OCI-LY3 (cell line): ENCODE measurements around the gene GNS.

Experiments used
- CTCF ChIP-seq: fragments of 200-600, 300-600 bp; sonication (generic); IDR thresholded peaks from 2 replicates; pipeline ENCODE4 v1.5.1; 2014; ENCODE audit warnings: antibody characterized with exemption, low read length, low read depth
- EZH2phosphoT487 ChIP-seq: fragments of 200-600 bp; shearing (Covaris generic); IDR thresholded peaks from 2 replicates; pipeline ENCODE4 v1.6.1; 2018; ENCODE audit warnings: antibody characterized with exemption, mixed run types, low read depth

- no peak for TF ChIP-seq CTCF
- no peak for TF ChIP-seq EZH2phosphoT487
These were observed 14.2 kb upstream of the GNS start for GRCh38 chr12:64773386-64773785.
